Measurements from ENCODE around the gene FBXO40.

Gene FBXO40

DNA sequence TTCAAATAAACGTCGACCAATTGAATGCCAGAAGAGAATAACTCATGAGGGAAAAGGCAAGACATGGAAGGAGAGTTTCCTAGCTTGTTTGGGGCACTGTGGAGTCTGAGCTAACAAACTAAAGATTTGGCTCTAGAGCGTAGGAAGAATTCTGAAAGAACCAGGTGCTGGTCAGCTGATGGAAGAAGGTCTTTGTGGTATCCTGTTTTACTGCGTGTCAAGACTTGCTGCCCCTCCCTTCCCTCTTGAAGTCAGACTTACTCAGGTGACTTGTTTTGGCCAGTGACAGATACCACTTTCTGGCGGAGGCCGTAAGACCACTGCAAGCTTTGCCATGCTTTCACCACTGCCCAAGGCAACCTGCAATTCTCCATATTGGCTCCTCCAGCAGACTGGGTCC, 68.2 kb downstream of the FBXO40 start:
- no peak for DNase-seq (ENCODE audit: low spot score)

GRCh38 chr3:121662742-121663141, 69.6 kb downstream of the FBXO40 start:
- no peak for DNase-seq (ENCODE audit: low spot score)

GRCh38 chr3:121663171-121663847, 70.1 kb downstream of the FBXO40 start:
- no peak for DNase-seq (ENCODE audit: low spot score)

GRCh38 chr3:121665488-121665887, 72.3 kb downstream of the FBXO40 start:
- DNase-seq (ENCODE audit: low spot score), result no peak

DNA sequence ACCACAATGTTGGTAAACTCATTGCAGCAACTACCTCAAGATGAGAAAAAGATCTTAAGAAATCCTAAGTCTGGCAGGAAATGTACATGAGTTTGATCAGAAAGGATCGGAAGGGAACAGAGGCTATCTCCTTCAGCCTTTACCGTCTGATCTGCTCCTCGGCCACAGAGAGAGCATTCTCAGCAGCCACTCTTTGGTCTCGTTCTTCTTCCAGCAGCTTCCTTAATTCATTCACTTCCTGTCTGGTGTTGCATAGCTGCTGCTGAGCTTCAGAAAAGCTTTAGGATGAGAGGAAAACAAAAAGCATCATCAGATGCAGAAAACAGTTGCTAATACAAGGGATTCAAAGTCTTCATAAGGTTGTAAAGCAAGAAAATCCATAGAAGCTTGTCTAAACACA, 74.2 kb downstream of the FBXO40 start:
- no peak for DNase-seq (ENCODE audit: low spot score)

- DNase-seq (ENCODE audit: low spot score), result no peak
Measured at GRCh38 chr3:121670676-121671075, 77.5 kb downstream of the FBXO40 start.

- DNase-seq (ENCODE audit: low spot score), result no peak
Measured at GRCh38 chr3:121677141-121677540, 84.0 kb downstream of the FBXO40 start.

Small RNA genes lying within 50 kb of the gene (small RNA-seq; reads per million reads assigned to genes)
- gene RNU4-62P, result 0.09 to 0.18 reads per million in 2 experiments
